ENCODE data around the gene SEMA3E. TPM values are rescaled to one million over a fixed set of nuclear protein-coding genes. Genes with fewer than 3 reads are reported as not detected.

SEMA3E gene
- polyA plus RNA-seq, 1 experiment: 0.06 TPM

DNA sequence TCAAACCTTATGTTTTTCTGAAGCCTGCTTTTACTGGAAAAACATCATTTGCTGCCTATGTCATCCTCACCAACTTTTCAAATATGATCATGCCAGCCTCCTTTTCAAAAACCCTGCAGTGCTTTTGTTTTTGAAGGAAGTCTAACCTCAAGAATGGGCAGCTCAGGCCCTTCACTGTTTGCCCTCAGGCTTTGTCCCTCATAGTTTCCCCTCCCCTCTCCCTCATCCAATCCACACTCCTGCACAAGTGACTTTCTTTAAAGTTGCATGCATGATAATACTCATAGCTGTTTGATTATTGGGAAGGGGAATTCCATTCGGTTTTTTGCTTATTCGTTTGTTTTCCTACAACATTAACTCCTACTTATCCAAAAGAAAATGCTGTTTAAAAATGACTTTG is 219.4 kb downstream of the SEMA3E start:
- no peak overlapping the region for H3K4me3 ChIP-seq (ENCODE audit: low read depth, low read length)
- ChIA-PET POLR2A (no interaction called here), CTCF (no interaction called here)
- no peaks in the 10 kb centered on the region for H3K9me3 ChIP-seq (ENCODE audit: control insufficient read depth, insufficient read depth, low read length)
- no peak for DNase-seq (ENCODE audit: low read depth, low spot score)
- TF ChIP-seq, protein P1, sequence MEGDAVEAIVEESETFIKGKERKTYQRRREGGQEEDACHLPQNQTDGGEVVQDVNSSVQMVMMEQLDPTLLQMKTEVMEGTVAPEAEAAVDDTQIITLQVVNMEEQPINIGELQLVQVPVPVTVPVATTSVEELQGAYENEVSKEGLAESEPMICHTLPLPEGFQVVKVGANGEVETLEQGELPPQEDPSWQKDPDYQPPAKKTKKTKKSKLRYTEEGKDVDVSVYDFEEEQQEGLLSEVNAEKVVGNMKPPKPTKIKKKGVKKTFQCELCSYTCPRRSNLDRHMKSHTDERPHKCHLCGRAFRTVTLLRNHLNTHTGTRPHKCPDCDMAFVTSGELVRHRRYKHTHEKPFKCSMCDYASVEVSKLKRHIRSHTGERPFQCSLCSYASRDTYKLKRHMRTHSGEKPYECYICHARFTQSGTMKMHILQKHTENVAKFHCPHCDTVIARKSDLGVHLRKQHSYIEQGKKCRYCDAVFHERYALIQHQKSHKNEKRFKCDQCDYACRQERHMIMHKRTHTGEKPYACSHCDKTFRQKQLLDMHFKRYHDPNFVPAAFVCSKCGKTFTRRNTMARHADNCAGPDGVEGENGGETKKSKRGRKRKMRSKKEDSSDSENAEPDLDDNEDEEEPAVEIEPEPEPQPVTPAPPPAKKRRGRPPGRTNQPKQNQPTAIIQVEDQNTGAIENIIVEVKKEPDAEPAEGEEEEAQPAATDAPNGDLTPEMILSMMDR (IDR thresholded peaks at IDR 0.05; ENCODE audit: low read depth, low read length): no peak
- no peak overlapping the region for H3K27ac ChIP-seq (ENCODE audit: low read depth, low read length)
- H3K27me3 ChIP-seq (ENCODE audit: control insufficient read depth, insufficient read depth, low read length): peaks cover 2% of the 10 kb centered on the region

DNA sequence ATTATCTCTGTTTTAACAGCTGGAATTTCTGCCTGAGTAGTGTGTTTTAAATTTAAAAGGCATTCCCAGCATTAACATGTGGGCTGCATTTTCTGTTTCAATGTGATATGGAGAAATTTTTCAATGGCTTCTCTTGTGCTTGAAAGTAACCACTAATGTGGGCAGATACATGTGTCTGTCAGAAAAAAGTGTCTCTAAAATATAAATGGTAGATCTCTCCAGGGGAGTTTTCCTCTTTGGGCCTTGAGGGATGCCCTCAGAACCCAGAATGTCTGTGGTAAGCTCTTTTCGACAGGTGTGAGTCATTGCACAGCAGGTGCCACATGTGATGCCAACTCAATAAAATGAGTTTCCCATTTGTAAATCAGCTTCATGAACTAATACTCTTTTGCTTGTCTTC is 221.1 kb downstream of the SEMA3E start:
- DNase-seq (ENCODE audit: low read depth, low spot score): no peak
- Histone ChIP-seq H3K27ac (ENCODE audit: low read depth, low read length) (no peak overlapping the region), H3K9me3 (ENCODE audit: control insufficient read depth, insufficient read depth, low read length) (no peaks in the 10 kb centered on the region), H3K4me3 (ENCODE audit: low read depth, low read length) (no peak overlapping the region), H3K27me3 (ENCODE audit: control insufficient read depth, insufficient read depth, low read length) (peaks cover 2% of the 10 kb centered on the region)
- ChIA-PET POLR2A (no interaction called here), CTCF (no interaction called here)
- TF ChIP-seq, protein P1 (IDR thresholded peaks at IDR 0.05; ENCODE audit: low read depth, low read length): no peak

DNA sequence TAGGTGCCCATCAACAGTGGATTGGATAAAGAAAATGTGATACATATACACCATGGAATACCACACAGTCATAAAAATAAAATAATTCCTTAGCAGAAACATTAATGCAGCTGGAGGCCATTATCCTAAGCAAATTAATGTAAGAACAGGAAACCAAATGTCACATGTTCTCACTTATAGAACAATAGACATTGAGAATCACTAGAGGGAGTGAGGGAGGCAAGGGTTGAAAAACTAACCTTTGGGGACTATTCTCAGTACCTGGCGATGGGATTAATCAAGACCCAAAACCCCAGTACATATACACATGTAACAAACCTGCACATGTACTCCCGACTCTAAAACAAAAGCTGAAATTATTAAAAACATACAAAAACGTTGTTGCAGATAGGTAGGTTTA is 222.6 kb downstream of the SEMA3E start:
- ChIA-PET CTCF (no interaction called here), POLR2A (no interaction called here)
- H3K9me3 ChIP-seq (ENCODE audit: control insufficient read depth, insufficient read depth, low read length): no peaks in the 10 kb centered on the region
- no peak for DNase-seq (ENCODE audit: low read depth, low spot score)
- no peak overlapping the region for H3K27ac ChIP-seq (ENCODE audit: low read depth, low read length)
- no peak overlapping the region for H3K4me3 ChIP-seq (ENCODE audit: low read depth, low read length)
- peaks cover 2% of the 10 kb centered on the region for H3K27me3 ChIP-seq (ENCODE audit: control insufficient read depth, insufficient read depth, low read length)
- TF ChIP-seq, protein P1 (IDR thresholded peaks at IDR 0.05; ENCODE audit: low read depth, low read length): no peak

DNA sequence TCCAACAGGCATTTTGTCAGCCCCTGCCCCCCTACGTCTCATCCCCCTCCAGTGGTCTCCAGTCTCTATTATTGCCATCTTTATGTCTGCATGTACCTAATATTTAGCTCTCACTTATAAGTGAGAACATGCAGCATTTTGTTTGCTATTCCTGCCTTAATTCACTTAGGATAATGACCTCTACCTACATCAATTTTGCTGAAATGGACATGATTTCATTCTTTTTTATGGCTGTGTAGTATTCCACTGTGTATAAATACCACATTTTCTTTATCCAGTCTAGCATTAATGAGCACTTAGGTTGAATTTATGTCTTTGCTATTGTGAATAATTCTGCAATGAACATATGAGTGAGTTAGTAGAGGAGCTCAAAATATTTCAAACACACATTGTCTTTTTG is 229.9 kb downstream of the SEMA3E start:
- TF ChIP-seq, protein P1 (IDR thresholded peaks at IDR 0.05; ENCODE audit: low read depth, low read length): no peak
- no peak for DNase-seq (ENCODE audit: low read depth, low spot score)
- ChIA-PET POLR2A (no interaction called here), CTCF (no interaction called here)
- Histone ChIP-seq H3K27me3 (ENCODE audit: control insufficient read depth, insufficient read depth, low read length) (no peaks in the 10 kb centered on the region), H3K9me3 (ENCODE audit: control insufficient read depth, insufficient read depth, low read length) (no peaks in the 10 kb centered on the region), H3K27ac (ENCODE audit: low read depth, low read length) (no peak overlapping the region), H3K4me3 (ENCODE audit: low read depth, low read length) (no peak overlapping the region)

DNA sequence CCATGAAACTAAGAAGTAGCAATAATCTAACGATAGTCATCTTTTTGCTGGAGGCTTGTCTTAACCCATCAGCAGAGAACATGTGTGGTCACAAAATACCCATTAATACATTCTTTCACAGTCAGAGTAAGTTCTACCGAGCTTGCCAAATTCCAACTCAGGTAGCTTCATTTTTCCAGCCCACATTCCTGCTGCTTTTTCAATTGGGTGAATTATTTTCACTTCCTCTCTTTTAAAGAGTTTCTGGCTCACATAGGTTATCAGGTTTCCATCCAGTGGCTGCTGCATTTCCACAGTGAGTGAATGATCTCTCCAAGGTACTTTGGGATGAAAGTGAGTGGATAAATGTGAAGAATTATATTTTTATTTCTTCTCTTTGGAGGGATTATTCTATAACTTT is 233.1 kb downstream of the SEMA3E start:
- H3K9me3 ChIP-seq (ENCODE audit: control insufficient read depth, insufficient read depth, low read length): no peaks in the 10 kb centered on the region
- H3K27ac ChIP-seq (ENCODE audit: low read depth, low read length): no peak overlapping the region
- ChIA-PET CTCF (interaction anchor here (0.6 to 2.9 kb wide), 2 partner anchors 240 to 243 kb away, joined by 3 to 20 read pairs; no protein-coding TSS in a partner anchor), POLR2A (no interaction called here)
- DNase-seq (ENCODE audit: low read depth, low spot score): no peak
- H3K27me3 ChIP-seq (ENCODE audit: control insufficient read depth, insufficient read depth, low read length): no peaks in the 10 kb centered on the region
- TF ChIP-seq, protein P1 (IDR thresholded peaks at IDR 0.05; ENCODE audit: low read depth, low read length): no peak
- H3K4me3 ChIP-seq (ENCODE audit: low read depth, low read length): no peak overlapping the region

All from AG04450 (cell line).